GM23248 (cell line): ENCODE results near the gene QRFP. TPM values are rescaled to one million over a fixed set of nuclear protein-coding genes. Genes with fewer than 3 reads are reported as not detected.

Experiments used
- DNase-seq: peaks from one replicate; pipeline ENCODE4 v3.0.0-alpha.2; 2015
- H2AFZ ChIP-seq: fragments of 200-600 bp; sonication (generic); 2 replicates; pipeline ENCODE4 v1.6.1; 2016; ENCODE audit warnings: antibody characterized with exemption
- H3F3A ChIP-seq: fragments of 200-600 bp; sonication (generic); 2 replicates; pipeline ENCODE4 v1.6.1; 2016; ENCODE audit warnings: mild to moderate bottlenecking, antibody characterized with exemption, mixed run types; ENCODE audit not compliant: insufficient read depth
- H3K27ac ChIP-seq: fragments of 200-600 bp; sonication (generic); 2 replicates; pipeline ENCODE4 v1.5.1; 2016; ENCODE audit warnings: mild to moderate bottlenecking
- H3K27me3 ChIP-seq: fragments of 200-600 bp; sonication (generic); replicated peaks from 2 replicates; pipeline ENCODE4 v1.6.1; 2016; ENCODE audit warnings: mild to moderate bottlenecking; ENCODE audit not compliant: insufficient read depth
- H3K36me3 ChIP-seq: fragments of 200-600 bp; sonication (generic); 2 replicates; pipeline ENCODE4 v1.6.1; 2016; ENCODE audit warnings: low read depth, mild to moderate bottlenecking
- H3K4me1 ChIP-seq: fragments of 200-600 bp; sonication (generic); 2 replicates; pipeline ENCODE4 v1.6.1; 2016; ENCODE audit warnings: mild to moderate bottlenecking; ENCODE audit not compliant: insufficient read depth
- H3K4me2 ChIP-seq: fragments of 200-600 bp; sonication (generic); one replicate; pipeline ENCODE4 v1.6.1; 2016; ENCODE audit warnings: mild to moderate bottlenecking; ENCODE audit not compliant: unreplicated experiment
- H3K4me3 ChIP-seq: fragments of 200-600 bp; sonication (generic); 2 replicates; pipeline ENCODE4 v1.5.1; 2016; ENCODE audit warnings: mild to moderate bottlenecking
- H3K79me2 ChIP-seq: fragments of 200-600 bp; sonication (generic); 2 replicates; pipeline ENCODE4 v1.6.1; 2016; ENCODE audit warnings: mild to moderate bottlenecking; ENCODE audit not compliant: insufficient read depth
- H3K9ac ChIP-seq: fragments of 200-600 bp; sonication (generic); 2 replicates; pipeline ENCODE4 v1.6.1; 2016; ENCODE audit warnings: mild to moderate bottlenecking
- H3K9me2 ChIP-seq: fragments of 200-600 bp; sonication (generic); 2 replicates; pipeline ENCODE4 v1.6.1; 2016; ENCODE audit warnings: mixed run types, mild to moderate bottlenecking, moderate library complexity; ENCODE audit not compliant: insufficient read depth
- H3K9me3 ChIP-seq: fragments of 200-600 bp; sonication (generic); one replicate; pipeline ENCODE4 v1.6.1; 2017; ENCODE audit warnings: low read depth
- H4K20me1 ChIP-seq: fragments of 200-600 bp; sonication (generic); 2 replicates; pipeline ENCODE4 v1.6.0; 2016; ENCODE audit not compliant: insufficient read depth
- EZH2 ChIP-seq: fragments of 200-600 bp; sonication (generic); IDR thresholded peaks from 2 replicates; pipeline ENCODE4 v1.6.1; 2018; ENCODE audit warnings: antibody characterized with exemption, mild to moderate bottlenecking; ENCODE audit not compliant: insufficient read depth, poor library complexity, severe bottlenecking
- EZH2phosphoT487 ChIP-seq: fragments of 200-600 bp; sonication (generic); IDR thresholded peaks from 2 replicates; pipeline ENCODE4 v1.6.1; 2018; ENCODE audit warnings: antibody characterized with exemption, moderate library complexity, mild to moderate bottlenecking, low read depth; ENCODE audit not compliant: insufficient read depth
- WGBS, 2 experiments: methylation state at CpG; one replicate each; pipeline ENCODE4 v1.1.6; 2015 to 2017; ENCODE audit warnings: low lambda C conversion rate in 2 of 2, low coverage in 1 of 2; ENCODE audit errors: missing lambda C conversion rate in 2 of 2; 5-methylcytosine and 5-hydroxymethylcytosine counted together
- in situ Hi-C: fragments of 300-500 bp; cut with MboI; formaldehyde crosslinking; loops from 2 replicates; pipeline ENCODE4 v1.15.0; 2020
- polyA plus RNA-seq: library from polyadenylated mRNA; unstranded; fragments of >200 nt; fragmentation: Nextera tagmentation; extraction: Ambion mirVana; gene quantifications from 2 replicates; pipeline ENCODE4 v1.2.1, GENCODE V29; 2016
- total RNA-seq: library from RNA; depleted of rRNA; stranded (reverse); fragments of >200 nt; shearing (Covaris generic); gene quantifications from 2 replicates; pipeline ENCODE4 v1.2.3, GENCODE V29; 2014

The QRFP gene
- total and polyA plus RNA-seq, 2 experiments from 2014 or later, result 0.18 TPM; not detected in 1

DNA sequence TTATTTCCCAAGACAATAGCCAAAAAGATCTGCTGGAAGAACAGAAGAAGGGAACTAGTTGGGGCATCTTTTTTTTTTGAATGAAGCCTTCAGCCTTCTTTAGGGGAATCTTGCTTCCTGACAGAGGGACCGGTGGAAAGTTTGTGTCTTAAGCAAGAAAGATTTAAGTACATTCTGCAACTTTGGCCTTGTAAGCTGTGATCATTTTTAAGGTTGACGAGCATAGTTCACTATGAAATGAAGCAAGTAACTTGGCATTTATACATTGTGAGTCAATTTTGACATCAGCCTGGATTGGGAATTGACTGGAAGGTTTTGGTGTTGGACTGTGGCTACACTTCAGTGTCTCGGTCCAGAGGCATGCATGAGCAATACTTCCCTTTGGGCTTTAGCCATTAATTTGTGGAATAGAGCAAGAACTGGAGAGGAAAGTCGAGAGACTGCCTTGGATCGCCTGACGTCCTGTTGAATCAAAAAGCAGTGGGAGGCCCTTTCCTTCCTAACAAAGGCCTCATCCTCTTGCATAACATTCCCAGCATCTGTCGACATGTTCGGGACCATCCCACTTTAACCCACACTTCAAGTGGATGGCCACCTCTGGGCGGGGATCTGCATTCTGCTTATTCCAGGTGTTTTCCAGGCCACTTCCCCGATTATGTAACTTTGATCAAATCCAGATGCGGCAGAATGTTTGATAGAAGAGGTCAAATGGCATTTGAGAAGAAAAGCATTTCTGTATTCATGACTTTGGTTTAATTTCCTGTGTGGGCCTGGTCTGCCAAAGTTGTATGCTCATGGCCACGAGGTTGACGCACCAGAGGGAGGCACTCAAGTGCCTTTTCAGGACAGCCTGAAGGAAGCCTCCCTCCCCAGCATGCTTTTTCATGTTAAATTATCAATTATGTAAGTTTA lies 49.0 kb downstream of the QRFP start:
- Histone ChIP-seq H4K20me1 (no peaks in the 10 kb centered on the region), H3F3A (peaks cover 87% of the 10 kb centered on the region), H3K27me3 (no peaks in the 10 kb centered on the region), H3K9me2 (no peaks in the 10 kb centered on the region), H3K9ac (peak overlapping the region; percentile 79), H3K4me1 (peaks cover 65% of the 10 kb centered on the region), H2AFZ (no peak overlapping the region), H3K4me2 (peak overlapping the region; percentile 84), H3K36me3 (no peaks in the 10 kb centered on the region), H3K9me3 (no peaks in the 10 kb centered on the region), H3K4me3 (peak overlapping the region; percentile 61), H3K79me2 (peaks cover 74% of the 10 kb centered on the region), H3K27ac (peak overlapping the region; percentile 96)
- WGBS, 2 experiments, result 1% methylated on average over 13 of the region's 13 CpGs
- DNase-seq, result peak; percentile 99
- TF ChIP-seq EZH2 (no peak), EZH2phosphoT487 (no peak)
- in situ Hi-C loops, result no loop called here

- H3K79me2 ChIP-seq, result peaks cover 74% of the 10 kb centered on the region
- WGBS, 2 experiments, result 1% methylated on average over 12 of the region's 12 CpGs
- H3K9ac ChIP-seq, result peak overlapping the region; percentile 79
- H3K27me3 ChIP-seq, result no peaks in the 10 kb centered on the region
- TF ChIP-seq EZH2, result no peak
- no peak for TF ChIP-seq EZH2phosphoT487
- peaks cover 70% of the 10 kb centered on the region for H3K4me1 ChIP-seq
- no peaks in the 10 kb centered on the region for H3K9me2 ChIP-seq
- DNase-seq, result peak; percentile 79
- no peaks in the 10 kb centered on the region for H4K20me1 ChIP-seq
- no peaks in the 10 kb centered on the region for H3K9me3 ChIP-seq
- H3K27ac ChIP-seq, result peak overlapping the region; percentile 96
- peak overlapping the region; percentile 61 for H3K4me3 ChIP-seq
- H3F3A ChIP-seq, result peaks cover 84% of the 10 kb centered on the region
- H2AFZ ChIP-seq, result no peak overlapping the region
- H3K4me2 ChIP-seq, result peak overlapping the region; percentile 84
- in situ Hi-C loops, result no loop called here
- H3K36me3 ChIP-seq, result no peaks in the 10 kb centered on the region
Measured at GRCh38 chr9:130846487-130847305, 49.9 kb downstream of the QRFP start.

GRCh38 chr9:130845901-130846481 lies 50.6 kb downstream of the QRFP start:
- Histone ChIP-seq H3K27ac (peak overlapping the region; percentile 96), H3K36me3 (no peaks in the 10 kb centered on the region), H3K9me3 (no peaks in the 10 kb centered on the region), H3K27me3 (no peaks in the 10 kb centered on the region), H3F3A (peaks cover 77% of the 10 kb centered on the region), H4K20me1 (no peaks in the 10 kb centered on the region), H3K79me2 (peaks cover 74% of the 10 kb centered on the region), H3K4me3 (peak overlapping the region; percentile 61), H3K4me1 (peaks cover 70% of the 10 kb centered on the region), H3K9ac (peak overlapping the region; percentile 79), H3K4me2 (peak overlapping the region; percentile 84), H2AFZ (no peak overlapping the region), H3K9me2 (no peaks in the 10 kb centered on the region)
- TF ChIP-seq EZH2phosphoT487 (no peak), EZH2 (no peak)
- in situ Hi-C loops, result no loop called here
- 3 to 4% methylated on average over 7 of the region's 7 CpGs for WGBS, 2 experiments
- DNase-seq, result peak; percentile 81

GRCh38 chr9:130845254-130845653 lies 51.4 kb downstream of the QRFP start:
- no peaks in the 10 kb centered on the region for H3K9me3 ChIP-seq
- H2AFZ ChIP-seq, result no peak overlapping the region
- H4K20me1 ChIP-seq, result peaks cover 1% of the 10 kb centered on the region; the same call in 1 of the 2 replicates
- peaks cover 71% of the 10 kb centered on the region for H3K4me1 ChIP-seq
- H3K79me2 ChIP-seq, result peaks cover 74% of the 10 kb centered on the region
- WGBS, 2 experiments, result 17% methylated on average over 10 of the region's 10 CpGs
- peak overlapping the region; percentile 79 for H3K9ac ChIP-seq
- peak overlapping the region; percentile 84 for H3K4me2 ChIP-seq
- peak overlapping the region; percentile 96 for H3K27ac ChIP-seq
- TF ChIP-seq EZH2 (no peak), EZH2phosphoT487 (no peak)
- DNase-seq, result no peak
- in situ Hi-C loops, result no loop called here
- H3K27me3 ChIP-seq, result no peaks in the 10 kb centered on the region
- H3F3A ChIP-seq, result peaks cover 72% of the 10 kb centered on the region
- H3K4me3 ChIP-seq, result peak overlapping the region; percentile 61
- H3K9me2 ChIP-seq, result no peaks in the 10 kb centered on the region
- H3K36me3 ChIP-seq, result no peaks in the 10 kb centered on the region
